Stimulated activated CD4-positive, alpha-beta T cell treated with anti-CD3 and anti-CD28 coated beads, Interleukin-15, amount 100 ng/mL, for 48 hours (primary cell): ENCODE measurements around the gene SGMS2.
"Not testable (repeated sequence)": the region's sequence is repeated elsewhere in the genome, so short reads cannot be mapped to it uniquely, and the experiment has no call there.

Experiments
- DNase-seq, 2 donors: peaks; one replicate each; pipeline ENCODE4 v3.0.0-alpha.2; 2020; ENCODE audit warnings: low read depth in 2 of 2

Gene SGMS2

GRCh38 chr4:107866726-107867125 is 42.0 kb downstream of the SGMS2 start:
- no peak for DNase-seq

- DNase-seq, result no peak
Observed at GRCh38 chr4:107870236-107870635, 45.5 kb downstream of the SGMS2 start.

GRCh38 chr4:107870916-107871786 is 46.4 kb downstream of the SGMS2 start:
- DNase-seq, result no peak

- DNase-seq, result no peak
Observed at GRCh38 chr4:107874024-107874423, 49.3 kb downstream of the SGMS2 start.

GRCh38 chr4:107876099-107876498 is 51.4 kb downstream of the SGMS2 start:
- DNase-seq, result no peak

GRCh38 chr4:107877361-107877760 is 52.6 kb downstream of the SGMS2 start:
- DNase-seq, result no peak

- DNase-seq, result no peak
Observed at GRCh38 chr4:107885865-107886264, 61.1 kb downstream of the SGMS2 start.

GRCh38 chr4:107888237-107888636 is 63.5 kb downstream of the SGMS2 start:
- DNase-seq, result no peak

- DNase-seq, result no peak
Observed at GRCh38 chr4:107890779-107891178, 66.0 kb downstream of the SGMS2 start.

GRCh38 chr4:107891299-107891698 is 66.6 kb downstream of the SGMS2 start:
- DNase-seq, result no peak

GRCh38 chr4:107893171-107894137 is 68.7 kb downstream of the SGMS2 start:
- DNase-seq, result no peak

- DNase-seq, result no peak
Observed at GRCh38 chr4:107894138-107894603, 69.4 kb downstream of the SGMS2 start.

GRCh38 chr4:107896158-107896645 is 71.5 kb downstream of the SGMS2 start:
- no peak for DNase-seq

- no peak for DNase-seq
Observed at GRCh38 chr4:107896646-107897045, 71.9 kb downstream of the SGMS2 start.

- DNase-seq, result no peak
Observed at GRCh38 chr4:107897823-107898222, 73.1 kb downstream of the SGMS2 start.

GRCh38 chr4:107900067-107900466 is 75.3 kb downstream of the SGMS2 start:
- DNase-seq, result no peak

GRCh38 chr4:107900508-107900907 is 75.8 kb downstream of the SGMS2 start:
- DNase-seq, result no peak

GRCh38 chr4:107901213-107901934 is 76.6 kb downstream of the SGMS2 start:
- DNase-seq, result no peak

GRCh38 chr4:107902715-107903114 is 78.0 kb downstream of the SGMS2 start:
- no peak for DNase-seq

- DNase-seq, result not testable (repeated sequence)
Observed at GRCh38 chr4:107905082-107905481, 80.3 kb downstream of the SGMS2 start.

GRCh38 chr4:107906458-107907100 is 81.8 kb downstream of the SGMS2 start:
- DNase-seq, result no peak
